ENCODE results near the gene TBC1D20. TPM values are rescaled to one million over a fixed set of nuclear protein-coding genes. Genes with fewer than 3 reads are reported as not detected.

The TBC1D20 gene
- total RNA-seq, 1 experiment from 2014 or later = 18.7 TPM

DNA sequence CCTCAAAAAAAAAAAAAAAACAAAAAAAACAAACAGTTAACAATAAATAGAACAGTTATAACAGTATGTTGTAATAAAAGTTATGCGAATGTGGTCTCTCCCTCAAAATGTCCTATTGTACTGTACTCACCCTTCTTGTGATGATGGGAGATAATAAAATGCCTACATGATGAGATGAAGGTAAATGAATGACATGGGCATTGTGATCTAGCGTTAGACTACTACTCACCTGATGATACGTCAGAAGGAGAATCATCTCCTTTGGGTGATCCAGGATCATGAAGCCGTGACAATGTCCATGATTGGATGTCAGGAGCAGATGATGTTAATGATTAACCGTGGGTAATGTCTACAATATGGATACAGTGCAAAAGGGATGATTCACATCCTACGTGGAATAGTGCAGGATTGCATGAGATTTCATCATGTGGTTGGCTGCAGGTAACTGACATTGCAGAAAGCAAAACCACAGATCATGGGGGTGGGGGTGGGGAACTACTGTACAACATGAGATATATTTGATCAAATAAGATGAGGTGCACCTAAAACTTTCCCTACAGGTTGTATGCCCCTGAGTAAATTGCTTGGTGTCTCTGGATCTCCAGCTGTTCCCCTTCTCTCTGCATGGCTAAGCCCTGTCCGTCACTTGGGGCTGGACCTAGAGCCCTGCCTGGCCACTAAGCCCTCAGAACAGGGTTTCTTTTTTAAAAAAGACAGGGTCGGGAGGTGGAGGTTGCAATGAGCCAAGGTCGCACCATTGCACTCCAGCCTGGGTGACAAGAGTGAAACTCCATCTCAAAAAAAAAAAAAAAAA, 60.4 kb downstream of the TBC1D20 start:
- intact Hi-C loops (cut with micrococcal nuclease; ENCODE audit: unreplicated experiment) = no loop called here
- Mint-ChIP-seq H3K27me3 (ENCODE audit: unreplicated experiment) (no peaks in the 10 kb centered on the region), H3K4me3 (ENCODE audit: low read depth, unreplicated experiment) (no peak overlapping the region), H3K36me3 (ENCODE audit: insufficient read depth, unreplicated experiment) (peaks cover 69% of the 10 kb centered on the region), H3K4me1 (ENCODE audit: low read depth, unreplicated experiment) (peaks cover 18% of the 10 kb centered on the region), H3K9me3 (ENCODE audit: low read depth, unreplicated experiment) (no peaks in the 10 kb centered on the region), H3K27ac (ENCODE audit: unreplicated experiment) (peak overlapping the region; percentile 98)
- BruUV-seq (replicated peaks) = no TSS peak
- peak; percentile 61 for DNase-seq
- CTCF ChIA-PET = interaction anchor here (0.7 to 1.7 kb wide), 5 partner anchors 12 to 39 kb away, joined by 3 to 5 read pairs (median 4); no protein-coding TSS in a partner anchor
- TF ChIP-seq, protein P1, sequence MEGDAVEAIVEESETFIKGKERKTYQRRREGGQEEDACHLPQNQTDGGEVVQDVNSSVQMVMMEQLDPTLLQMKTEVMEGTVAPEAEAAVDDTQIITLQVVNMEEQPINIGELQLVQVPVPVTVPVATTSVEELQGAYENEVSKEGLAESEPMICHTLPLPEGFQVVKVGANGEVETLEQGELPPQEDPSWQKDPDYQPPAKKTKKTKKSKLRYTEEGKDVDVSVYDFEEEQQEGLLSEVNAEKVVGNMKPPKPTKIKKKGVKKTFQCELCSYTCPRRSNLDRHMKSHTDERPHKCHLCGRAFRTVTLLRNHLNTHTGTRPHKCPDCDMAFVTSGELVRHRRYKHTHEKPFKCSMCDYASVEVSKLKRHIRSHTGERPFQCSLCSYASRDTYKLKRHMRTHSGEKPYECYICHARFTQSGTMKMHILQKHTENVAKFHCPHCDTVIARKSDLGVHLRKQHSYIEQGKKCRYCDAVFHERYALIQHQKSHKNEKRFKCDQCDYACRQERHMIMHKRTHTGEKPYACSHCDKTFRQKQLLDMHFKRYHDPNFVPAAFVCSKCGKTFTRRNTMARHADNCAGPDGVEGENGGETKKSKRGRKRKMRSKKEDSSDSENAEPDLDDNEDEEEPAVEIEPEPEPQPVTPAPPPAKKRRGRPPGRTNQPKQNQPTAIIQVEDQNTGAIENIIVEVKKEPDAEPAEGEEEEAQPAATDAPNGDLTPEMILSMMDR (IDR thresholded peaks at IDR 0.05; ENCODE audit: unreplicated experiment) = no peak

DNA sequence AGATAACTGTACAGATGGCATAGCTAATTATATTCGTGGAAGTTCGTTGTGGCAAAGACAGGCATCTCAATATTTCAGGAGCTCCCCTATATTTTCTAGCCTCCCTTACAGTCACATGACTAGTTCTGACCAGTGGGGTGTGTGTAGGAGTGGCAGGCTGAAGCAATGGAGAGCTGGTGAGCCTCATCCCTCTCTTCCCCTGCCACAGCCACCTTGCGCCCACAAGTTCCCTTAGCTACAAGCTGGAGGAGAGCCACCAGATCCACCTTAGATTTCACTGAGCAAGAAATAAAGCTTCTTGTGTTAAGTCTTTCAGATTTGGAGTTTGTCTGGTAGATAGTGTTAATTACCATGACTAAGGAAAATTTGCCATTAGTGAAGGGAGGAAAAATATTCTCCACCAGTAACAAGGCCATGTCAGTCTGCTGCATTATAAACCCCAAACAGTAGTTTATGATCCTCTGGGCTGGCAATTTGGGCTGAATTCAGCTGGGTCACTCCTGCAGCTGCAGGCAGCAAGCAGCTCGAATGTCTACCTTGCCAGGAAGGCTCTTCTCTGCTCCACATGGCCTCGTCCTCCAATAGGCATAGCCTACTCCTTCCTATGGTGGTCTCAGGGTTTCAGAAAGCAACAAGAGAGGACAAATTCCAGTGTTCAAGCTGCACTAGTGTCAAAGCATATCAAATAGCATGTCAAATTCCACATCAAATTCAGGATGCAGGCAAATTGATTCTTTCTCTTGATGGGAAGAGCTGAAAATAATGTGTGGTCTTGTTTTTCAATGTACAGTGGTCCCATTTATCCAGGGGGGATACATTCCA, 61.7 kb downstream of the TBC1D20 start:
- BruUV-seq (replicated peaks) = TSS peak; percentile 85
- H3K4me1 Mint-ChIP-seq (ENCODE audit: low read depth, unreplicated experiment) = peaks cover 13% of the 10 kb centered on the region
- CTCF ChIA-PET = interaction anchor here (0.7 to 1.7 kb wide), 5 partner anchors 11 to 38 kb away, joined by 3 to 5 read pairs (median 4); no protein-coding TSS in a partner anchor
- TF ChIP-seq, protein P1 (IDR thresholded peaks at IDR 0.05; ENCODE audit: unreplicated experiment) = no peak
- no peaks in the 10 kb centered on the region for H3K9me3 Mint-ChIP-seq (ENCODE audit: low read depth, unreplicated experiment)
- intact Hi-C loops (cut with micrococcal nuclease; ENCODE audit: unreplicated experiment) = no loop called here
- peak overlapping the region; percentile 98 for H3K27ac Mint-ChIP-seq (ENCODE audit: unreplicated experiment)
- no peak for DNase-seq
- H3K4me3 Mint-ChIP-seq (ENCODE audit: low read depth, unreplicated experiment) = no peak overlapping the region
- no peaks in the 10 kb centered on the region for H3K27me3 Mint-ChIP-seq (ENCODE audit: unreplicated experiment)
- peaks cover 78% of the 10 kb centered on the region for H3K36me3 Mint-ChIP-seq (ENCODE audit: insufficient read depth, unreplicated experiment)

DNA sequence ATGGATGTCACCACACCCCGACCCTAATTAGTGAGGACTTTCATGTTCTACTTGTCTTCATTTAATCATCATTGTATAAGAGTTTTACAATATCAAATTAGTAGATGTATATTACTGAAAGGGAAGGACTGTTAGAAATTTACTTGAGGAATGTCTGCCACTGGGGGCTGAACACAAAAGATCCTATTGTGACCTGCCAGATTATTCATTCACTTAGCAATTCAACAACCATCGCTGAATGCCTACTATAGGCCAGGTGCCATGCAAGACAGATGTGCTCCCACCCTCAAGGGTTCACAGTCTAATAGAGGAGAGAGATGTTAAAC, 62.2 kb downstream of the TBC1D20 start:
- TF ChIP-seq, protein P1 (IDR thresholded peaks at IDR 0.05; ENCODE audit: unreplicated experiment) = no peak
- no peaks in the 10 kb centered on the region for H3K9me3 Mint-ChIP-seq (ENCODE audit: low read depth, unreplicated experiment)
- CTCF ChIA-PET = interaction anchor here (1.7 kb wide), 1 partner anchor 38 kb away, joined by 5 read pairs; no protein-coding TSS in a partner anchor
- H3K4me3 Mint-ChIP-seq (ENCODE audit: low read depth, unreplicated experiment) = no peak overlapping the region
- no peaks in the 10 kb centered on the region for H3K27me3 Mint-ChIP-seq (ENCODE audit: unreplicated experiment)
- intact Hi-C loops (cut with micrococcal nuclease; ENCODE audit: unreplicated experiment) = no loop called here
- H3K4me1 Mint-ChIP-seq (ENCODE audit: low read depth, unreplicated experiment) = peaks cover 13% of the 10 kb centered on the region
- peak overlapping the region; percentile 98 for H3K27ac Mint-ChIP-seq (ENCODE audit: unreplicated experiment)
- DNase-seq = no peak
- peaks cover 81% of the 10 kb centered on the region for H3K36me3 Mint-ChIP-seq (ENCODE audit: insufficient read depth, unreplicated experiment)
- BruUV-seq (replicated peaks) = no TSS peak

DNA sequence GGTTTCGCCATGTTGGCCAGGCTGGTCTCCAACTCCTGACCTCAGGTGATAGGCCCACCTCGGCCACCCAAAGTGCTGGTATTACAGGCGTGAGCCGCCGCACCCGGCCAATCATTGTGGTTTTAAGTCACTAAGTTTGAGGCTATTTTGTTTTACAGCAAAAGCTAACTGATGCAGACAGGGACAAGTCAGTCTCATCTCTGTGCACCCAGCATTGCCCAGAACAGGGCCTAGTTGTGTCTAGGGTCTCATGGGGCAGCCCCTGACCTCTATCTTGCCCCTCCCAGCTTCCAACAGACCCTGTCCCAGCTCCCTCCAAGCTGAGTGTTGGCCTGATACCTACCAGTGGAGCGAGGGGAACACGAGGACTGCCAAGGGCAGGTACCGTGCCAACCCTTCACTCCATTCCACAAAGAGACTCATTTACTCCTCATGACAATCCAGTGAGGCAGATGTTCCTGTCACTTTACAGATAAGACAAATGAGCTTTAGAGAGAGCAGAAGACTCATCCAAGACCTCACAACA, 63.1 kb downstream of the TBC1D20 start:
- intact Hi-C loops (cut with micrococcal nuclease; ENCODE audit: unreplicated experiment) = no loop called here
- DNase-seq = no peak
- TF ChIP-seq, protein P1 (IDR thresholded peaks at IDR 0.05; ENCODE audit: unreplicated experiment) = no peak
- CTCF ChIA-PET = no interaction called here
- H3K4me3 Mint-ChIP-seq (ENCODE audit: low read depth, unreplicated experiment) = no peak overlapping the region
- H3K4me1 Mint-ChIP-seq (ENCODE audit: low read depth, unreplicated experiment) = peaks cover 13% of the 10 kb centered on the region
- H3K9me3 Mint-ChIP-seq (ENCODE audit: low read depth, unreplicated experiment) = no peaks in the 10 kb centered on the region
- H3K27me3 Mint-ChIP-seq (ENCODE audit: unreplicated experiment) = no peaks in the 10 kb centered on the region
- H3K27ac Mint-ChIP-seq (ENCODE audit: unreplicated experiment) = peak overlapping the region; percentile 98
- peaks cover 87% of the 10 kb centered on the region for H3K36me3 Mint-ChIP-seq (ENCODE audit: insufficient read depth, unreplicated experiment)
- no TSS peak for BruUV-seq (replicated peaks)
